Middle frontal gyrus (tissue), 1 donor: Measurements from ENCODE around the gene PDE8A.

Experiments
- DNase-seq: peaks from one replicate; pipeline ENCODE4 v3.0.0-alpha.2; 2015; ENCODE audit warnings: low spot score; ENCODE audit errors: extremely low spot score

Gene PDE8A

DNA sequence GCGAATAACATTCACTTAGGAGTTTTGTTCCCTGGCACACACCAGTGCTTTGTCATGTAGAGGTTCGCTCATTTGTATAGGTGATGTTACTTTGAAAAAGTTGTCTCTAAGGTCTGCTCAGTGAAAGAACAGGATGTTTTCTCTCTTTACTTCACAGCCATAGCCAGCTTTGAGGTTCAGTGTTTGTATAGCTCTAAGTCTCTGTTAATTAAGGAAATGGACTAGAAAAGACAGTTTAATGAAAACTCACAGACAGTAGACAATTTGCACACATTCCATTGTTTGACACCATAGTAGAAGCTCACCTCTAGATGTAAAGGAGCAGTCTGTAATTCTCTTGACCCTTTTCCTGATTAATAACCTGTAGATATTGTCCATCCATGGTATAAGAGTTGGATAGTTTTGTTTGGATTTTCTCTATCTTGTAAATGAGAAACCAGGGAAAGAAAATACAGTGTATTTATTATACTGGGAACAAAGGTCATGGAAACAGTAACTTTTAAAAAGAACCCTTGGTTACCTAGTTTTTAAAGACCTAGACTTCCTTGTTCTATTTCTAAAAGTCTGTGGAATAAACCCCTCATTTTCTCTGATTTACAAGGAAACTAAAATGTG lies 50.4 kb downstream of the PDE8A start:
- no peak for DNase-seq

DNA sequence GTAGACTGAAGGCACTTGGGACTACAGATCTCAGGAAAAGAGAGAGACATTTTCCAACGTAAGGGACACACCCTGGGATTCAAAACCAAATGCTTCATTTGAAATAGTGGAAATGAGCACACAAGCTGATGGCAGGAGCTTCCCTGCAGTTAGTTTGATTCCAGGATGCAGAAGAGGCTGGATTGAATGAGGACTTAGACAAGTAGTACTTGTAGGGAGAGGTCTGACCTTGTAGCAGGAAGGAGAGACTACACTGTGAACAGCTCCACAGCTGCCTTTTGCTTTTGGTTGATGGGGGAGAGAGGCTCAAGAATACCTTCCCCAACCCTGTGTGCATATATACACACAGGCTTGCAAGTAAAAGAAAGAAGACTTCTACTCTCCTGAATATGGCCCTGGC lies 51.5 kb downstream of the PDE8A start:
- no peak for DNase-seq

DNA sequence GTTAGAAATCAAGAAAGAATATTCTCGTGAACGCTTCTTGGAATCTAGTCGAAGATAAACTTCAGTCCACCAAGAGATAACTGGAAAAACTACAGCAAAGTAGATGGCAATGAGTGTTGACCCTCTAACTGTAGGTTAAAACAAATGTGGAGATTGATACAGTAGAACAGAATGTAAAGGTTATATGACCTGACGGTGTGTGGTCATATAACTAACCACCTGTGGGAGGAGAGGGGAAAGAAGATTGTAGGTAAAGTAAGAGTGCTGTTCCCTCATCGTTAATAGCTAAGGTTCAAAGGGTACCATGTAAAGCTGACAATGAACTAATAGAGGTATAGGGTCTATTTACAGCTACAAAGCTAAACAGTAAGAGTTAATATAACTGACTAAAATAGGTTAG lies 52.6 kb downstream of the PDE8A start:
- DNase-seq, result no peak

- DNase-seq, result no peak
Observed at GRCh38 chr15:85035980-85036379, 54.3 kb downstream of the PDE8A start.

DNA sequence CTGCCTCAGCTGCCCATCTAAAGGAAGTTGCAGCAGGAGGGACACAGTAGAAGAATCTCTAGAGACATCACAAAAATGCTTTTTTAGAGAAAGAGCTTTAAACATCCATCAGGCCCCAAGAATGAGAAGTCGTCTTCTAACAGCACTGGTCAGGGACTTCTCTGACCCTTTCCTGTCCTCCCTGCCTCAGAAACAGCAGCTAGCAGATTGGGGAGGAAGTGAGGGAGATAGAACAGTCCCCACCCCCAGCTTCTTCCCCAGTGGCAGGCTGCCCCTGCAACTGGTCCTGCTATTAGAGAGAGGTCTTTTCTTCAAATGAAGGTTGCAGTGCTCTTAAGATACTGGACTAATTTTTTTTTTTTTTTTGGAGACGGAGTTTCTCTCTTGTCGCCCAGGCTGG lies 55.1 kb downstream of the PDE8A start:
- DNase-seq, result no peak

GRCh38 chr15:85037641-85038040 lies 56.0 kb downstream of the PDE8A start:
- DNase-seq, result peak; percentile 46

DNA sequence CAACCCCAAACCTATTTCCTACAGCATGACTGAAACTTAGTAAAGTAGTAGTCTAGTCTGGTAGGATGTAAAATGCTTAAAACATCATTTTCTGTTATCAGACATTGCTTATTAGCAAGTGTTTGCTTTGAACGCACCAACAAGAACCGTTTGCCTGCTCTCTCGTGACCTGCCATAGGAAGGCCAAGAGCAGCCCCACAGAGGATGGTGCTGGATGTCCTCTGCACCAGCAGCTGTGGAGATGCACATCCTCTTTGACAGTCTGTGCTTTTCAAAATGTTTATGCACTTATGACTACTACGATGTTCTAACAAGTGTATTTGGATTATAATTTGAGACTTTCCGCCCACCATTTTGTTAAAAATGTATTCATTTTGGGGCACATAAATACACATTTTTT lies 59.6 kb downstream of the PDE8A start:
- no peak for DNase-seq

DNA sequence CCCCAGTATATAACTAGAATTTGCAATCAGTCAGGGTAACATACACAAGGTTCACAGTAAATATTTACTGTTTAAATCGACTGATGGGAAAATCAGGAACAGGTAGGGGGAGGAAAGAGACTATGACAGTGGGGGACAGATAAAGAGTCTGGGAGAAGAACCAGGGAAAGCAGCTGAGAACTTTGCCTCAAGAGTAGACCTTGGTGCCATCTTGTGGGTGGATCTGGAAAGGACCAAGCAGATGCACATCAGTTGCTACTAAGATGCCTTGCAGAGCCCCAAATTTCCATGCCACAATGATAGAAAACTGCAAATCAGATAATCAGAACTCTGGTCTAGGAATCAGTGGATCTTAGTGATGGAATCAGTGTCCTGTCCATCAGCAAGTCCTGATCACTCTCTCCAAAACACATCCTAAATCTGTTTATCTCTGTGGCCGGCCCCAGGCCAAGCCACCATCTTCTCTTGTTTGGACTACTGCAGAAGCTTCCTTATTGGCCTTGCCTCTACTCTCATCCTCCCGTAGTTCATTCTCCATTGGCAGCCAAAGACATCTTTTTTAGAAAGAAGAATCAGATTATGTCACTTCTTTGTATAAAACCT lies 62.7 kb downstream of the PDE8A start:
- peak; percentile 34 for DNase-seq

GRCh38 chr15:85044894-85045293 lies 63.2 kb downstream of the PDE8A start:
- peak; percentile 2 for DNase-seq

DNA sequence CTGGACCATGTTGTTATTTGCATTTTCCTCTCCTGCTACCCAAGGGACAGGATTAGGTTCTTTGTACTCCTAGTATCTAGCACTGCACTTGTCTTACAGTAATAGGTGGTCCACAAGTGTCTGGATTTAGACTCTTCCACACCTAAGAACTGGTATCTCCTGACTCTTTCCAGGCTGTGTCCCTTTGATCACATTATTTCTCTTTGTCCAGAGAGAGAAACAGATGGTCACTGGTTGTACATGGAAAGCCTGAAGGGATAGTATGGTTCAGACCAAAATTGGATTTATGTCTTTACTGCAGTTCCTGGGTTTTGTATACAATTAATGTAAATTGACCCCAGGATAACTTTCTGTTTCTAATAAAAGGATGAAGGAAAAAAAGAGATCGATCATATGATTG lies 64.0 kb downstream of the PDE8A start:
- peak; percentile 1 for DNase-seq

- DNase-seq, result peak; percentile 2
Observed at GRCh38 chr15:85047271-85047948, 65.8 kb downstream of the PDE8A start.

GRCh38 chr15:85048430-85048829 lies 66.8 kb downstream of the PDE8A start:
- no peak for DNase-seq

GRCh38 chr15:85049805-85050204 lies 68.1 kb downstream of the PDE8A start:
- no peak for DNase-seq

DNA sequence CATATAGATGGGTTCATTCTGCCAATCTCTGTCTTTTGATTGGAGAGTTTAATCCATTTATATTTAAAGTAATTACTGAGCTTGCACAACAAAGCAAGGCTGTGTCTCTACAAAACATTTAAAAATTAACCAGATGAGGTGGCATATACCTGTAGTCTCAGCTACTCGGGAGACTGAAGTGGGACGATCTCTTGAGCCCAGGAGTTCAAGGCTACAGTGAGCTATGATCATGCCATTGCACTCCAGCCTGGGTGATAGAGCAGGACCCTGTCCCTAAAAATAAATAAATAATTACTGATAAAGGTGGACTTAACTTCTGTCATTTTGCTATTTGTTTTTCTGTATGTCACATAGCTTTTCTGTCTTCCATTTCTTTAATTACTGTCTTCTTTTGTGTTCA lies 78.1 kb downstream of the PDE8A start:
- DNase-seq, result no peak

GRCh38 chr15:85062560-85062959 lies 80.9 kb downstream of the PDE8A start:
- DNase-seq, result no peak

GRCh38 chr15:85063088-85063487 lies 81.4 kb downstream of the PDE8A start:
- no peak for DNase-seq

- no peak for DNase-seq
Observed at GRCh38 chr15:85063522-85064079, 81.9 kb downstream of the PDE8A start.

DNA sequence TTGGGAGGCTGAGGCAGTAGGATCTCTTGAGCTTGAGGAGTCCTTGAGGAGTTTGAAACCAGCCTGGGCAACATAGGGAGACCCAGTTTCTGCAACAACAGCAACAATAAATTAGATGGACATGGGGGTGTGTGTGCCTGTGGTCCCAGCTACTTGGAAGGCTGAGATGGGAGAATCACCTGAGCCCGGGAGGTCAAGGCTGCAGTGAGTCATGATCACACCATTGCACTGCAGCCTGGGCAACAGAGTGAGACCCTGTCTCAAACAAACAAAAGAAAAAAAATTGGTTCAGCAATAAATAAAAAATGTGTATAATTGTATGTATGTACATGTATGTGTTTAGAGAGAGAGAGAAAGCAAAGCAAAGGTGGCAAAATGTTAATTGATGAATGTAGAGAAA lies 83.1 kb downstream of the PDE8A start:
- no peak for DNase-seq

- no peak for DNase-seq
Observed at GRCh38 chr15:85071061-85071460, 89.4 kb downstream of the PDE8A start.

- no peak for DNase-seq
Observed at GRCh38 chr15:85071504-85071903, 89.8 kb downstream of the PDE8A start.

- DNase-seq, result no peak
Observed at GRCh38 chr15:85072917-85073316, 91.3 kb downstream of the PDE8A start.

DNA sequence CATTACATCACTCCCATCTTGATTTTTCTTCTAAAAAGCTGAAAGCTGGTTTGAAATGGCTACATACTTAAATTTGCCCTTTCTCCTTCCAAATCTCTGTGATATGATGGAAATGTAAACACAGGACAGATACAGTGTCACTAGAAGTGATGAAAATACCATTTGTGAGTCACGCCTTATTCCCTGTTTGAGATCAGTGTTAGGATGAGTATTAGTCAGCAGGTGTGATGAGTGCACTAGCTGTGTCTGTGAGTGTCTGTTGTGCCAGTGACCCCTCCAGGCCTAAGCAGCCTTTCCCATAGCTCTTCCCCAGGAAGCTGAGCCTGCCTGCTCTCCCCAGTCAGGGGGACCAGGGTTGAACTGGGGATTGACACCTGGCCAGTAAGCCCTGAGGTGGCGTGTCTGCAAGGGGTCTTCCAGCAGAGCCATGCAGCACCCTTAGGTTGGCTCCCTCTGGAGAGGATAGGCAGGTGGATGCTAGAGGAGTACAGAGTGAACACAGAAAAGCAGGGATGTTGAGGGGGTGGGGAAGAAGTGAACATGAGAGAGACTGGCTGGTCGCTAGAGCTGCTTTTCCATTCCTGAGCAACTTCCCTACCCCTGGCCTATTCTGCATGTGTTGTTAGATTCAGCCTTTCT lies 92.0 kb downstream of the PDE8A start:
- DNase-seq, result no peak
